WTC11 (cell line): Measurements from ENCODE around the gene MRPL23. TPM values are rescaled to one million over a fixed set of nuclear protein-coding genes. Genes with fewer than 3 reads are reported as not detected.

Source experiments
- ATAC-seq: fragments of 200-7000 bp; cut with Tn5 transposase; 2 replicates; pipeline ENCODE4 v1.10.0; 2021; ENCODE audit warnings: mild to moderate bottlenecking, moderate library complexity
- CTCF ChIA-PET: fragments of 300-600 bp; sonication (Branson Sonifier 250); formaldehyde crosslinking; loops from one replicate; lab custom pipeline; 2021; ENCODE audit warnings: antibody characterized with exemption; lab: Charles Lee
- POLR2A ChIA-PET: fragments of 350-600 bp; sonication (Branson Sonifier 250); formaldehyde crosslinking; loops from one replicate; lab custom pipeline; 2021; ENCODE audit warnings: antibody characterized with exemption; lab: Charles Lee
- DNase-seq: peaks from one replicate; pipeline ENCODE4 v3.0.0; 2021; ENCODE audit warnings: low spot score
- H3K27ac Mint-ChIP-seq: 2 replicates; pipeline ENCODE4 v1.8.0; 2021; ENCODE audit warnings: mixed read lengths
- H3K27me3 Mint-ChIP-seq: 2 replicates; pipeline ENCODE4 v1.8.0; 2021; ENCODE audit warnings: low read depth, mild to moderate bottlenecking, moderate library complexity, mixed read lengths
- H3K36me3 Mint-ChIP-seq: 2 replicates; pipeline ENCODE4 v1.8.0; 2021; ENCODE audit warnings: mixed read lengths
- H3K4me1 Mint-ChIP-seq: 2 replicates; pipeline ENCODE4 v1.8.0; 2022; ENCODE audit warnings: mixed read lengths
- H3K4me3 Mint-ChIP-seq: 2 replicates; pipeline ENCODE4 v1.8.0; 2021; ENCODE audit warnings: mild to moderate bottlenecking, moderate library complexity, mixed read lengths
- H3K9me3 Mint-ChIP-seq: 2 replicates; pipeline ENCODE4 v1.8.0; 2021; ENCODE audit warnings: mixed read lengths
- EMX1 ChIP-seq: fragments of 250-450 bp; sonication (Bioruptor Pico); IDR thresholded peaks from 2 replicates; pipeline ENCODE4 v1.8.0; 2021; ENCODE audit warnings: mild to moderate bottlenecking
- IRF2 ChIP-seq: sonication (generic); formaldehyde crosslinking; IDR thresholded peaks from 2 replicates; pipeline ENCODE4 v1.8.0; 2022; ENCODE audit warnings: low read depth, missing genetic modification reagents, borderline replicate concordance
- MXD4 ChIP-seq: fragments of 250-450 bp; sonication (Bioruptor Pico); IDR thresholded peaks from 2 replicates; pipeline ENCODE4 v1.8.0; 2021; ENCODE audit warnings: mild to moderate bottlenecking, moderate library complexity, borderline replicate concordance
- NR2C2 ChIP-seq: sonication (generic); formaldehyde crosslinking; IDR thresholded peaks from 2 replicates; pipeline ENCODE4 v1.8.0; 2022; ENCODE audit warnings: mild to moderate bottlenecking, missing genetic modification reagents
- OVOL2 ChIP-seq: fragments of 250-450 bp; sonication (Bioruptor Pico); IDR thresholded peaks from 2 replicates; pipeline ENCODE4 v1.9.0; 2021; ENCODE audit warnings: mild to moderate bottlenecking, borderline replicate concordance
- SOX15 ChIP-seq: fragments of 250-450 bp; sonication (Bioruptor Pico); IDR thresholded peaks from 2 replicates; pipeline ENCODE4 v1.9.0; 2021; ENCODE audit warnings: mild to moderate bottlenecking
- TCF7 ChIP-seq: sonication (generic); formaldehyde crosslinking; IDR thresholded peaks from 2 replicates; pipeline ENCODE4 v1.8.0; 2022; ENCODE audit warnings: mild to moderate bottlenecking, low read depth, missing genetic modification reagents, moderate library complexity
- ZNF121 ChIP-seq: sonication (generic); formaldehyde crosslinking; IDR thresholded peaks from 2 replicates; pipeline ENCODE4 v1.8.0; 2023; ENCODE audit warnings: missing genetic modification reagents
- ZNF263 ChIP-seq: sonication (generic); formaldehyde crosslinking; IDR thresholded peaks from 2 replicates; pipeline ENCODE4 v1.8.1; 2022; ENCODE audit warnings: low read depth, mild to moderate bottlenecking, moderate library complexity, missing genetic modification reagents
- total RNA-seq: library from RNA; stranded (reverse); gene quantifications from 3 replicates; pipeline ENCODE4 v1.2.3, GENCODE V29; 2021
- TF ChIP-seq, protein P1 (sequence below): fragments of 250-450 bp; sonication (Bioruptor Pico); IDR thresholded peaks from 2 replicates; pipeline ENCODE4 v1.8.0; 2021; ENCODE audit warnings: mild to moderate bottlenecking
- TF ChIP-seq, protein P2 (sequence below): sonication (generic); formaldehyde crosslinking; IDR thresholded peaks from 2 replicates; pipeline ENCODE4 v1.8.1; 2023; ENCODE audit warnings: mild to moderate bottlenecking, missing genetic modification reagents
- TF ChIP-seq, protein P3 (sequence below): fragments of 250-450 bp; sonication (Bioruptor Pico); IDR thresholded peaks from 2 replicates; pipeline ENCODE4 v1.9.0; 2021; ENCODE audit warnings: mild to moderate bottlenecking
- TF ChIP-seq, protein P4 (sequence below): fragments of 250-450 bp; sonication (Bioruptor Pico); IDR thresholded peaks from 2 replicates; pipeline ENCODE4 v2.1.2; 2022; ENCODE audit warnings: mild to moderate bottlenecking, moderate library complexity
- TF ChIP-seq, protein P5 (sequence below): sonication (generic); formaldehyde crosslinking; IDR thresholded peaks from 2 replicates; pipeline ENCODE4 v1.8.1; 2022; ENCODE audit warnings: mild to moderate bottlenecking, missing genetic modification reagents, moderate library complexity, borderline replicate concordance

MRPL23 gene
- total RNA-seq, 1 experiment from 2014 or later: 73.0 TPM

DNA sequence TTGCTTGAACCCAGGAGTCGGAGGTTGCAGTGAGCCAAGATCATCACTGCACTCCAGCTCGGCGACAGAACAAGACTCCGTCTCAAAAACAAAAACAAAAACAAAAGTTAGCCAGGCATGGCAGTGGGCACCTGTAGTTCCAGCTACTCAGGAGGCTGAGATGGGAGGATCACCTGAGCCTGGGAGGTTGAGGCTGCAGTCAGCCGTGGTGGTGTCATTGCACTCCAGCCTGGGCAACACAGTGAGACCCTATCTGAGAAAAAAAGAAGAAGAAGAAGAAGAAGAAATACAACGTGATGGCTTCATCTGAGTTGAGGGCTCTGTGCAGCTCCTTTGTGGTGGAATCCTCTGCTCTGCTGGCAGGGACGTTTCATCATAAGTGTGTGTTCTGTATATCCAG, 37.6 kb upstream of the MRPL23 start:
- peaks cover 2% of the 10 kb centered on the region; the same call in 1 of the 2 replicates for H3K27me3 Mint-ChIP-seq
- no peak for ATAC-seq
- no peak for DNase-seq
- TF ChIP-seq ZNF121 (CRISPR knock-in tag): peak; percentile 74
- TF ChIP-seq, protein P1, sequence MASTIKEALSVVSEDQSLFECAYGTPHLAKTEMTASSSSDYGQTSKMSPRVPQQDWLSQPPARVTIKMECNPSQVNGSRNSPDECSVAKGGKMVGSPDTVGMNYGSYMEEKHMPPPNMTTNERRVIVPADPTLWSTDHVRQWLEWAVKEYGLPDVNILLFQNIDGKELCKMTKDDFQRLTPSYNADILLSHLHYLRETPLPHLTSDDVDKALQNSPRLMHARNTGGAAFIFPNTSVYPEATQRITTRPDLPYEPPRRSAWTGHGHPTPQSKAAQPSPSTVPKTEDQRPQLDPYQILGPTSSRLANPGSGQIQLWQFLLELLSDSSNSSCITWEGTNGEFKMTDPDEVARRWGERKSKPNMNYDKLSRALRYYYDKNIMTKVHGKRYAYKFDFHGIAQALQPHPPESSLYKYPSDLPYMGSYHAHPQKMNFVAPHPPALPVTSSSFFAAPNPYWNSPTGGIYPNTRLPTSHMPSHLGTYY (CRISPR knock-in tag): no peak
- no peaks in the 10 kb centered on the region for H3K36me3 Mint-ChIP-seq
- peaks cover 18% of the 10 kb centered on the region for H3K4me1 Mint-ChIP-seq
- CTCF ChIA-PET: interaction anchor here (0.6 to 1.3 kb wide), 3 partner anchors 8 to 257 kb away, joined by 3 to 4 read pairs (median 4); no protein-coding TSS in a partner anchor
- POLR2A ChIA-PET: no interaction called here
- no peak overlapping the region for H3K27ac Mint-ChIP-seq
- peaks cover 5% of the 10 kb centered on the region for H3K9me3 Mint-ChIP-seq
- H3K4me3 Mint-ChIP-seq: no peak overlapping the region

DNA sequence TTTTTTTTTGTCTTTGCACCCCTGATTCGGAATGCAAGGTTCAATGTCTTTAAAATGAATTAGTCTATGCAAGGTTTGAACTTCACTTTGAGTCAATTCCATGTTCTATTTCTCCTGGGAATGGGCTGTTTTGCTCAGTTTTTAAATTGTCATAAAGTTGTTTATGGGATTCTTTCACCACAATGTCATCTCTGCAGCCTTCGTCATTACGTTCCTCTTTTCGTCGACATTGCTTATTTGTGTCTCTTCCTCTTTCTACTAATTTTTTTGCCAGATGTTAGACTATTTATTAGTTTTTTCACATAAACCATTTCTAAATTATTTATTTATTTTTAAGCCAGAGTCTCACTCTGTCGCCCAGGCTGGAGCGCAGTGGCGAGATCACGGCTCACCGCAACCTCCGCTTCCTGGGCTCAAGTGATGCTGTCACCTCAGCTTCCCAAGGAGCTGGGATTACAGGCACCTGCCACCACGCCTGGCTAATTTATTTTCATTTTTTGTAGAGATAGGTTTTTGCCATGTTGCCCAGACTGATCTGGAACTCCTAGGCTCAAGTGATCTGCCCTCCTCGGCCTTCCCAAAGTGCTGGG, 34.7 kb upstream of the MRPL23 start:
- ChIA-PET POLR2A (interaction anchor here (0.6 kb wide), 2 partner anchors 189 to 1060 kb away, joined by 3 to 5 read pairs; no protein-coding TSS in a partner anchor), CTCF (interaction anchor here (1.0 to 1.3 kb wide), 2 partner anchors 30 to 35 kb away, joined by 4 to 5 read pairs; no protein-coding TSS in a partner anchor)
- Mint-ChIP-seq H3K4me3 (no peak overlapping the region), H3K27ac (no peak overlapping the region), H3K36me3 (no peaks in the 10 kb centered on the region), H3K4me1 (peaks cover 13% of the 10 kb centered on the region), H3K27me3 (peaks cover 2% of the 10 kb centered on the region; the same call in 1 of the 2 replicates), H3K9me3 (peaks cover 13% of the 10 kb centered on the region)
- ATAC-seq (no peak), DNase-seq (no peak)
- TF ChIP-seq OVOL2 (no peak), ZNF121 (CRISPR knock-in tag) (no peak)

DNA sequence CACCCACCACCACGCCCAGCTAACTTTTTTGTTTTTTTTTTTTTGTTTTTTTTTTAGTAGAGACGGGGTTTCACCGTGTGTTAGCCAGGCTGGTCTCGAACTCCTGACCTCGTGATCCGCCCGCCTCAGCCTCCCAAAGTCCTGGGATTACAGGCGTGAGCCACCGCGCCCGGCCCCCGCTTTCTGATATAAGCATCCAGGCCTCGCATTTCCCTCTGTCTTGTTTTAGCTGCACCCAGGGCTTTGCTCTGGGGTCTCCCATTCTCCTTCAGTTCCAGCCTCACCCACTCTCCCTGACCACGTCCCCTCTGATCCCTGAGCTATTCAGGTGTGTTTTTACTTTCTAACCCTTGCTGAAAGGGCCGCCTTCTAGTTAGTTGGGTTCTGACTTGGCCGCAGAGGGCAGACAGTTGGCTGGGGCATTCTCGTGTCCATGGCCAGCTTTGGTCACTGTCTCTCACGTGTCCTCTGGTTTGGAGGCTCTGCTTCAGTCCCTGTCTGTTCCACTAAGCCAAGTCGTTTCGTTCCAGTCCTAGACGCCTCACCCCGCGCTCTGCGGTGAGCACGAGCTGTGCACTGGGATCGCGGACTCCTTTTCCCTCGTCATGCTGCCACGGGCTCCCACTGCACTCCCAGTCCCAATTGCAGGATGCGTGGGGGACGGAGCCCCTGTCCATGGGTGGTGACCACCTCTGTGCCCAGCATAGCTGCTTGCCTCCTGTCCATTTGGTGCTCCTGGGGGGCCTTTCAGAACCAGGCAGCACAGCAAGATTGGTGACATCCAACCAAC, 33.7 kb upstream of the MRPL23 start:
- ATAC-seq (no peak), DNase-seq (no peak)
- Mint-ChIP-seq H3K9me3 (peaks cover 13% of the 10 kb centered on the region), H3K4me1 (peaks cover 5% of the 10 kb centered on the region), H3K36me3 (no peaks in the 10 kb centered on the region), H3K4me3 (no peak overlapping the region), H3K27me3 (peaks cover 2% of the 10 kb centered on the region; the same call in 1 of the 2 replicates), H3K27ac (no peak overlapping the region)
- TF ChIP-seq SOX15 (no peak), MXD4 (CRISPR knock-in tag) (no peak), EMX1 (CRISPR knock-in tag) (no peak), ZNF263 (CRISPR knock-in tag) (no peak), TCF7 (no peak), IRF2 (CRISPR knock-in tag) (no peak), NR2C2 (CRISPR knock-in tag) (no peak)
- TF ChIP-seq, protein P2, sequence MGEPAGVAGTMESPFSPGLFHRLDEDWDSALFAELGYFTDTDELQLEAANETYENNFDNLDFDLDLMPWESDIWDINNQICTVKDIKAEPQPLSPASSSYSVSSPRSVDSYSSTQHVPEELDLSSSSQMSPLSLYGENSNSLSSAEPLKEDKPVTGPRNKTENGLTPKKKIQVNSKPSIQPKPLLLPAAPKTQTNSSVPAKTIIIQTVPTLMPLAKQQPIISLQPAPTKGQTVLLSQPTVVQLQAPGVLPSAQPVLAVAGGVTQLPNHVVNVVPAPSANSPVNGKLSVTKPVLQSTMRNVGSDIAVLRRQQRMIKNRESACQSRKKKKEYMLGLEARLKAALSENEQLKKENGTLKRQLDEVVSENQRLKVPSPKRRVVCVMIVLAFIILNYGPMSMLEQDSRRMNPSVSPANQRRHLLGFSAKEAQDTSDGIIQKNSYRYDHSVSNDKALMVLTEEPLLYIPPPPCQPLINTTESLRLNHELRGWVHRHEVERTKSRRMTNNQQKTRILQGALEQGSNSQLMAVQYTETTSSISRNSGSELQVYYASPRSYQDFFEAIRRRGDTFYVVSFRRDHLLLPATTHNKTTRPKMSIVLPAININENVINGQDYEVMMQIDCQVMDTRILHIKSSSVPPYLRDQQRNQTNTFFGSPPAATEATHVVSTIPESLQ: no peak
- TF ChIP-seq, protein P3, sequence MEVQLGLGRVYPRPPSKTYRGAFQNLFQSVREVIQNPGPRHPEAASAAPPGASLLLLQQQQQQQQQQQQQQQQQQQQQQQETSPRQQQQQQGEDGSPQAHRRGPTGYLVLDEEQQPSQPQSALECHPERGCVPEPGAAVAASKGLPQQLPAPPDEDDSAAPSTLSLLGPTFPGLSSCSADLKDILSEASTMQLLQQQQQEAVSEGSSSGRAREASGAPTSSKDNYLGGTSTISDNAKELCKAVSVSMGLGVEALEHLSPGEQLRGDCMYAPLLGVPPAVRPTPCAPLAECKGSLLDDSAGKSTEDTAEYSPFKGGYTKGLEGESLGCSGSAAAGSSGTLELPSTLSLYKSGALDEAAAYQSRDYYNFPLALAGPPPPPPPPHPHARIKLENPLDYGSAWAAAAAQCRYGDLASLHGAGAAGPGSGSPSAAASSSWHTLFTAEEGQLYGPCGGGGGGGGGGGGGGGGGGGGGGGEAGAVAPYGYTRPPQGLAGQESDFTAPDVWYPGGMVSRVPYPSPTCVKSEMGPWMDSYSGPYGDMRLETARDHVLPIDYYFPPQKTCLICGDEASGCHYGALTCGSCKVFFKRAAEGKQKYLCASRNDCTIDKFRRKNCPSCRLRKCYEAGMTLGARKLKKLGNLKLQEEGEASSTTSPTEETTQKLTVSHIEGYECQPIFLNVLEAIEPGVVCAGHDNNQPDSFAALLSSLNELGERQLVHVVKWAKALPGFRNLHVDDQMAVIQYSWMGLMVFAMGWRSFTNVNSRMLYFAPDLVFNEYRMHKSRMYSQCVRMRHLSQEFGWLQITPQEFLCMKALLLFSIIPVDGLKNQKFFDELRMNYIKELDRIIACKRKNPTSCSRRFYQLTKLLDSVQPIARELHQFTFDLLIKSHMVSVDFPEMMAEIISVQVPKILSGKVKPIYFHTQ: no peak
- TF ChIP-seq, protein P4, sequence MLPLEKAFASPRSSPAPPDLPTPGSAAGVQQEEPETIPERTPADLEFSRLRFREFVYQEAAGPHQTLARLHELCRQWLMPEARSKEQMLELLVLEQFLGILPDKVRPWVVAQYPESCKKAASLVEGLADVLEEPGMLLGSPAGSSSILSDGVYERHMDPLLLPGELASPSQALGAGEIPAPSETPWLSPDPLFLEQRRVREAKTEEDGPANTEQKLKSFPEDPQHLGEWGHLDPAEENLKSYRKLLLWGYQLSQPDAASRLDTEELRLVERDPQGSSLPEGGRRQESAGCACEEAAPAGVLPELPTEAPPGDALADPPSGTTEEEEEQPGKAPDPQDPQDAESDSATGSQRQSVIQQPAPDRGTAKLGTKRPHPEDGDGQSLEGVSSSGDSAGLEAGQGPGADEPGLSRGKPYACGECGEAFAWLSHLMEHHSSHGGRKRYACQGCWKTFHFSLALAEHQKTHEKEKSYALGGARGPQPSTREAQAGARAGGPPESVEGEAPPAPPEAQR (CRISPR knock-in tag): no peak
- TF ChIP-seq, protein P5, sequence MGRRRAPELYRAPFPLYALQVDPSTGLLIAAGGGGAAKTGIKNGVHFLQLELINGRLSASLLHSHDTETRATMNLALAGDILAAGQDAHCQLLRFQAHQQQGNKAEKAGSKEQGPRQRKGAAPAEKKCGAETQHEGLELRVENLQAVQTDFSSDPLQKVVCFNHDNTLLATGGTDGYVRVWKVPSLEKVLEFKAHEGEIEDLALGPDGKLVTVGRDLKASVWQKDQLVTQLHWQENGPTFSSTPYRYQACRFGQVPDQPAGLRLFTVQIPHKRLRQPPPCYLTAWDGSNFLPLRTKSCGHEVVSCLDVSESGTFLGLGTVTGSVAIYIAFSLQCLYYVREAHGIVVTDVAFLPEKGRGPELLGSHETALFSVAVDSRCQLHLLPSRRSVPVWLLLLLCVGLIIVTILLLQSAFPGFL (CRISPR knock-in tag): no peak
- POLR2A ChIA-PET: no interaction called here
- CTCF ChIA-PET: interaction anchor here (0.9 to 1.3 kb wide), 2 partner anchors 31 to 37 kb away, joined by 3 to 5 read pairs; no protein-coding TSS in a partner anchor
